Measurements from ENCODE around the gene PDE4D.

PDE4D gene

GRCh38 chr5:59079622-59080620 lies 813.6 kb downstream of the PDE4D start:
- TF ChIP-seq BHLHE40 (IDR thresholded peaks at IDR 0.05; ENCODE audit: borderline replicate concordance) (no peak), HDGF (IDR thresholded peaks at IDR 0.05; ENCODE audit: borderline replicate concordance) (no peak), L3MBTL2 (conservative IDR thresholded peaks at IDR 0.05) (no peak), CTBP1 (IDR thresholded peaks at IDR 0.05; ENCODE audit: borderline replicate concordance) (no peak), SP1 (IDR thresholded peaks at IDR 0.05) (no peak), ELF4 (IDR thresholded peaks at IDR 0.05) (no peak), NFRKB (IDR thresholded peaks at IDR 0.05) (no peak), ARNT (IDR thresholded peaks at IDR 0.05) (no peak), TARDBP (IDR thresholded peaks at IDR 0.05) (no peak), SUZ12 (IDR thresholded peaks at IDR 0.05) (no peak), FOXM1 (IDR thresholded peaks at IDR 0.05; ENCODE audit: borderline replicate concordance) (no peak), LEF1 (IDR thresholded peaks at IDR 0.05; ENCODE audit: borderline replicate concordance) (no peak), FOXA1 (IDR thresholded peaks at IDR 0.05) (no peak), FOXK2 (IDR thresholded peaks at IDR 0.05) (no peak), ZNF384 (IDR thresholded peaks at IDR 0.05) (no peak)
- TF ChIP-seq, protein P1, sequence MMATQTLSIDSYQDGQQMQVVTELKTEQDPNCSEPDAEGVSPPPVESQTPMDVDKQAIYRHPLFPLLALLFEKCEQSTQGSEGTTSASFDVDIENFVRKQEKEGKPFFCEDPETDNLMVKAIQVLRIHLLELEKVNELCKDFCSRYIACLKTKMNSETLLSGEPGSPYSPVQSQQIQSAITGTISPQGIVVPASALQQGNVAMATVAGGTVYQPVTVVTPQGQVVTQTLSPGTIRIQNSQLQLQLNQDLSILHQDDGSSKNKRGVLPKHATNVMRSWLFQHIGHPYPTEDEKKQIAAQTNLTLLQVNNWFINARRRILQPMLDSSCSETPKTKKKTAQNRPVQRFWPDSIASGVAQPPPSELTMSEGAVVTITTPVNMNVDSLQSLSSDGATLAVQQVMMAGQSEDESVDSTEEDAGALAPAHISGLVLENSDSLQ (IDR thresholded peaks at IDR 0.05), result no peak
- ChIA-PET CTCF (no interaction called here), POLR2A (interaction anchor here (0.6 kb wide), 1 partner anchor 27 kb away, joined by 3 read pairs; no protein-coding TSS in a partner anchor)
- no peak for DNase-seq (ENCODE audit: extremely low spot score)

DNA sequence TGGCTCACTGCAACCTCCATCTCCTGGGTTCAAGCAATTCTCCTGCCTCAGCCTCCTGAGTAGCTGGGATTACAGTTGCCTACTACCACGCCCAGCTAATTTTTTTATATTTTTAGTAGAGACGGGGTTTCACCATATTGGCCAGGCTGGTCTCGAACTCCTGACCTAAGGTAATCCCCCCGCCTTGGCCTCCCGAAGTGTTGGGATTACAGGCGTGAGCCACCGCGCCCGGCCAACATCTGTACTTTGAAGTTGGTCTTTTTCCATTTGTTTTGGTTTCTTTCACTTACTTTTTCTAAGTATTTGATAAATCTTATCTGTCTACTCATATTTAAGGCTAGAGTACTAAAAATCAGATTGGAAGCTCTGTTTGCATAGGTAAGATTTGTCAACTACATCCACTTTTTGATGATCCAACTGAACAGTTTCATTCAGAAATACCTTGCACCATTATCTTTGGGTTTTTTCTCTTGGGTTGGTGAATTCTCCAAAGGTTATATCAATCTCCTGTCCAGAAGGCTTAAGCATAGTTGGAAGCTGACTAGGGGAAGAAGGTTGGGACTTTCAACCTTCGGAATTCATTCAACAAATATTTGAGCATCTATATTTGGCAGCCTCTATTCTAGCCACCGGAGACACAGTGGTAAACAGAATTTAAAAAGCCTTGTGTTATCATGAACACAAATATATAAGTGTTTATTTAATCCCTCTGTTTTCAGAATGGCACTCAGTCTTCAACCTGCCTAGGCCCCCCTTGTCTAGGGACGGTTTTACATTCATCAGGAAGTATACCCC lies 821.6 kb downstream of the PDE4D start:
- DNase-seq (ENCODE audit: extremely low spot score), result no peak
- TF ChIP-seq, protein P1 (IDR thresholded peaks at IDR 0.05), result no peak
- no peak for TF ChIP-seq CTBP1 (IDR thresholded peaks at IDR 0.05; ENCODE audit: borderline replicate concordance)
- TF ChIP-seq ZNF384 (IDR thresholded peaks at IDR 0.05), result no peak
- TF ChIP-seq FOXK2 (IDR thresholded peaks at IDR 0.05), result no peak
- no peak for TF ChIP-seq HDGF (IDR thresholded peaks at IDR 0.05; ENCODE audit: borderline replicate concordance)
- no peak for TF ChIP-seq LEF1 (IDR thresholded peaks at IDR 0.05; ENCODE audit: borderline replicate concordance)
- TF ChIP-seq ELF4 (IDR thresholded peaks at IDR 0.05), result no peak
- no peak for TF ChIP-seq SUZ12 (IDR thresholded peaks at IDR 0.05)
- no peak for TF ChIP-seq ARNT (IDR thresholded peaks at IDR 0.05)
- TF ChIP-seq FOXA1 (IDR thresholded peaks at IDR 0.05), result no peak
- no peak for TF ChIP-seq TARDBP (IDR thresholded peaks at IDR 0.05)
- no peak for TF ChIP-seq BHLHE40 (IDR thresholded peaks at IDR 0.05; ENCODE audit: borderline replicate concordance)
- TF ChIP-seq FOXM1 (IDR thresholded peaks at IDR 0.05; ENCODE audit: borderline replicate concordance), result no peak
- TF ChIP-seq NFRKB (IDR thresholded peaks at IDR 0.05), result no peak
- TF ChIP-seq SP1 (IDR thresholded peaks at IDR 0.05), result no peak
- no peak for TF ChIP-seq L3MBTL2 (conservative IDR thresholded peaks at IDR 0.05)
- POLR2A ChIA-PET, result no interaction called here
- CTCF ChIA-PET, result no interaction called here

DNA sequence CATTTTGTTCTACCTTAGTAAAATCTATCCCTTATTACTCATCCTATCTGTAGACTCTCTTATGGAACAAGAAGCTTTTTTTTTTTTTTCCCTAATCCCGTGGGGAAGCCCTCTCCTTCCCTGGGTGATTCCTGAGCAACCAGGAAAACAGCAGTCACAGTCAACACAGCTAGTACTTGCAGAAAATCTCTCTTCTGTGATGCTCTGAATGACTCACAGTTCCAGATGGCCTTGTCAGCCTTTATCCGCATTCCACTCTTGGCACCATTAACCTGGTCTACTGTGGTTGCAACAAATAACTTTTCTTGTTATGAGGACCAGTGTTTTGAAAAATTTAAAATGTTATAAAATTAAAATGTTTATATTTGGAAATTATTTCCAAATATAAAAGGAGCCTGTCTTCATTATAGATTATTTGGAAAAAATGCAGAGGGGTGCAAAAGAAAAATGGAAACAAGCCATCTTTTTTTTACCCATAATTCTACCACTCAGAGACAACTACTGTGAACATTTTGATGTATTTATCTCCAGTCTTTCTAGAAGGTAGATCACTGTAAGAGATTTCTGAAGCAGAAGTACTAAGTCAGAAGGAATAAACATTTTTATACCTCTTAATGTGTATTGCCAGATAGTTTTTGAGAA lies 824.0 kb downstream of the PDE4D start:
- ChIA-PET CTCF (no interaction called here), POLR2A (no interaction called here)
- no peak for DNase-seq (ENCODE audit: extremely low spot score)
- TF ChIP-seq SP1 (IDR thresholded peaks at IDR 0.05), result no peak
- TF ChIP-seq FOXK2 (IDR thresholded peaks at IDR 0.05), result no peak
- TF ChIP-seq BHLHE40 (IDR thresholded peaks at IDR 0.05; ENCODE audit: borderline replicate concordance), result no peak
- no peak for TF ChIP-seq ELF4 (IDR thresholded peaks at IDR 0.05)
- TF ChIP-seq SUZ12 (IDR thresholded peaks at IDR 0.05), result no peak
- TF ChIP-seq ZNF384 (IDR thresholded peaks at IDR 0.05), result no peak

DNA sequence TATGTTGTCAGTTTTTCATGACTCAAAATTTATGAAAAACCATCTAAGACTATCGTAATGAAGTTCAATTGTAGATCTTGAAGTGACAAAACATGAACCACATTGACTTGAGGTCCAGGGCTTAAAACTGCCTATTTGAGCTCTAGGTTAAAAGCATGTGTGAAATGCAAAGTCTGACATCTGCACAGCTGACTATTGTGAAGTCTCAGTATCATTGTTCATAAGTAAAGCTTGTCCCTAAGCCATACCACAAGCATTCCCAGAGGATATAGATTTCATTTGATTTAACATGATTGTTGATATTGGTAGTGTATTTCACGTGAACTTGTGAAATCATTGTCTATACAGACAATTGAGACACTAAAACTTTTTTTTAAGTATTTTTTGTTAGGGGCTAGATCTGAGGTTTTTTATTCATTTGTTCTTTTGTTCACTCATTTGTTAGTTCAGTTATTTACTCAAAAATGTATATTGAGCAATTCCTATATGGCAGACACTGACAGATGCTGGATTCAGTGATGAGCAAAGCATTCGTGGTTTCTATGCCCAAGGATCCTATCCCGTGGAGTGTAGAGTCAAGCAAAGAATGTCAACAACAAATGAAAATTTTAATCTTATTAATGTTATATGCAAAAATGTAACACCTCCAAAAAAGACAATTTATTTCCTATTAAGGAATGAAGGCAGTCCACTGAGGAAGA lies 825.4 kb downstream of the PDE4D start:
- no peak for DNase-seq (ENCODE audit: extremely low spot score)
- CTCF ChIA-PET, result no interaction called here
- POLR2A ChIA-PET, result no interaction called here
- TF ChIP-seq ZNF384 (IDR thresholded peaks at IDR 0.05), result no peak
- TF ChIP-seq CTBP1 (IDR thresholded peaks at IDR 0.05; ENCODE audit: borderline replicate concordance), result no peak
- TF ChIP-seq HDGF (IDR thresholded peaks at IDR 0.05; ENCODE audit: borderline replicate concordance), result no peak
- no peak for TF ChIP-seq NFRKB (IDR thresholded peaks at IDR 0.05)
- no peak for TF ChIP-seq ELF4 (IDR thresholded peaks at IDR 0.05)
- no peak for TF ChIP-seq SP1 (IDR thresholded peaks at IDR 0.05)
- no peak for TF ChIP-seq TARDBP (IDR thresholded peaks at IDR 0.05)

DNA sequence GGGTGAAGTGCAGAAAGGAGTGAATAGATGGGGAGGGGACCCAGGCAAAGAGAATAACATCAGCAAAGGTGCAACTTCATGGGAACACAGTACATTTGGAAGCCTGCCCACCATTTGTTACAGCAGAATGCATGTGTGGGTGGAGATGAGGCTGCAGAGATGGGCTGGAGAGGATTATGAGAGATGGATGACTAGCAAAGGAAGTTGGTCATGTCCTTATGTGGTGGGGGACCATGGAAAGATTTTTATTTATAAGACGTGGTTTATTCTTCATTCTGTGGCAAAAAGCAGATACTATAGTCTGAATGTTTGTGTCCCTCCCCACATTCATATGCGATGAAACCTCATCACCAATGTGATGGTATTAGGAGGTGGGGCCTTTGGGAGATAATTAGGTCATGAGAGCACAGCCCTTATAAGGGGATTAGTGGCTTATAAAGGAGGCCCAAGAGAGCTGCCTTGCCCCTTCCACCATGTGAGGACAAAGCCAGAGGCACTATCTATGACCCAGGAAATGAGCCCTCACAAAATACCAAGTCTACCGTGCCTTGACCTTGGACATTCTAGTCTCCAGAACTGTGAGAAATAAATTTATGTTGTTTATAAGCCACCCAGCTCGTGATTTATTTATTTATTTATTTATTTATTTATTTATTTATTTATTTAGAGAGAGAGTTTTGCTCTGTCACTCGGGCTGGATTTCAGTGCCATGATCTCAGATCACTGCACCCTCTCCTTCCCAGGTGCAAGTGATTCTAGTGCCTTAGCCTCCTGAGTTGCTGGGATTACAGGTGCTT lies 827.0 kb downstream of the PDE4D start:
- TF ChIP-seq HDGF (IDR thresholded peaks at IDR 0.05; ENCODE audit: borderline replicate concordance), result no peak
- TF ChIP-seq NFRKB (IDR thresholded peaks at IDR 0.05), result no peak
- TF ChIP-seq TARDBP (IDR thresholded peaks at IDR 0.05), result no peak
- TF ChIP-seq FOXK2 (IDR thresholded peaks at IDR 0.05), result no peak
- no peak for TF ChIP-seq SUZ12 (IDR thresholded peaks at IDR 0.05)
- no peak for TF ChIP-seq FOXA1 (IDR thresholded peaks at IDR 0.05)
- no peak for TF ChIP-seq BHLHE40 (IDR thresholded peaks at IDR 0.05; ENCODE audit: borderline replicate concordance)
- no peak for TF ChIP-seq ELF4 (IDR thresholded peaks at IDR 0.05)
- no peak for TF ChIP-seq LEF1 (IDR thresholded peaks at IDR 0.05; ENCODE audit: borderline replicate concordance)
- TF ChIP-seq ZNF384 (IDR thresholded peaks at IDR 0.05), result no peak
- ChIA-PET CTCF (no interaction called here), POLR2A (no interaction called here)
- DNase-seq (ENCODE audit: extremely low spot score), result no peak

Data from HEK293T (cell line).